GM21723 (cell line): ENCODE data around the gene AMZ2.
"Not testable (repeated sequence)": the region's sequence is repeated elsewhere in the genome, so short reads cannot be mapped to it uniquely, and the experiment has no call there.

Experiments used
- ATAC-seq: cut with Tn5 transposase; IDR thresholded peaks from one replicate; pipeline ENCODE4 v1.9.1; 2021; ENCODE audit warnings: mild to moderate bottlenecking, moderate library complexity; ENCODE audit not compliant: unreplicated experiment

The AMZ2 gene

GRCh38 chr17:68247445-68248198 lies at the start of gene AMZ2:
Gene AMZ2 (plus strand): TSS chr17:68248043. CDS start chr17:68250188, 2,145 bp downstream.
- peak; percentile 89 for ATAC-seq

- ATAC-seq: no peak
Measured at GRCh38 chr17:68198931-68199836, 48.7 kb upstream of the AMZ2 start.

- ATAC-seq: no peak
Measured at GRCh38 chr17:68199837-68200688, 47.8 kb upstream of the AMZ2 start.

- ATAC-seq: no peak
Measured at GRCh38 chr17:68200689-68201417, 47.0 kb upstream of the AMZ2 start.

GRCh38 chr17:68201418-68201771 lies 46.4 kb upstream of the AMZ2 start:
- not testable (repeated sequence) for ATAC-seq

- not testable (repeated sequence) for ATAC-seq
Measured at GRCh38 chr17:68202321-68202720, 45.5 kb upstream of the AMZ2 start.

GRCh38 chr17:68204736-68205135 lies 43.1 kb upstream of the AMZ2 start:
- ATAC-seq: peak; percentile 26

GRCh38 chr17:68205251-68205807 lies 42.5 kb upstream of the AMZ2 start:
- ATAC-seq: peak; percentile 92

GRCh38 chr17:68205808-68206720 lies 41.8 kb upstream of the AMZ2 start:
- peak; percentile 26 for ATAC-seq

- ATAC-seq: no peak
Measured at GRCh38 chr17:68207651-68208253, 40.1 kb upstream of the AMZ2 start.

GRCh38 chr17:68208651-68209050 lies 39.2 kb upstream of the AMZ2 start:
- not testable (repeated sequence) for ATAC-seq

- ATAC-seq: not testable (repeated sequence)
Measured at GRCh38 chr17:68209191-68209900, 38.5 kb upstream of the AMZ2 start.

- no peak for ATAC-seq
Measured at GRCh38 chr17:68210570-68211315, 37.1 kb upstream of the AMZ2 start.

- not testable (repeated sequence) for ATAC-seq
Measured at GRCh38 chr17:68213428-68214411, 34.1 kb upstream of the AMZ2 start.

GRCh38 chr17:68215453-68215852 lies 32.4 kb upstream of the AMZ2 start:
- not testable (repeated sequence) for ATAC-seq

GRCh38 chr17:68219429-68219828 lies 28.4 kb upstream of the AMZ2 start:
- ATAC-seq: not testable (repeated sequence)
